GM19397 (cell line): ENCODE results near the gene NT5DC3.

Experiments
- ATAC-seq: cut with Tn5 transposase; IDR thresholded peaks from one replicate; pipeline ENCODE4 v1.9.1; 2021; ENCODE audit warnings: mild to moderate bottlenecking, moderate library complexity; ENCODE audit not compliant: unreplicated experiment

The NT5DC3 gene

GRCh38 chr12:103785243-103786031 is 55.6 kb downstream of the NT5DC3 start:
- ATAC-seq, result no peak

DNA sequence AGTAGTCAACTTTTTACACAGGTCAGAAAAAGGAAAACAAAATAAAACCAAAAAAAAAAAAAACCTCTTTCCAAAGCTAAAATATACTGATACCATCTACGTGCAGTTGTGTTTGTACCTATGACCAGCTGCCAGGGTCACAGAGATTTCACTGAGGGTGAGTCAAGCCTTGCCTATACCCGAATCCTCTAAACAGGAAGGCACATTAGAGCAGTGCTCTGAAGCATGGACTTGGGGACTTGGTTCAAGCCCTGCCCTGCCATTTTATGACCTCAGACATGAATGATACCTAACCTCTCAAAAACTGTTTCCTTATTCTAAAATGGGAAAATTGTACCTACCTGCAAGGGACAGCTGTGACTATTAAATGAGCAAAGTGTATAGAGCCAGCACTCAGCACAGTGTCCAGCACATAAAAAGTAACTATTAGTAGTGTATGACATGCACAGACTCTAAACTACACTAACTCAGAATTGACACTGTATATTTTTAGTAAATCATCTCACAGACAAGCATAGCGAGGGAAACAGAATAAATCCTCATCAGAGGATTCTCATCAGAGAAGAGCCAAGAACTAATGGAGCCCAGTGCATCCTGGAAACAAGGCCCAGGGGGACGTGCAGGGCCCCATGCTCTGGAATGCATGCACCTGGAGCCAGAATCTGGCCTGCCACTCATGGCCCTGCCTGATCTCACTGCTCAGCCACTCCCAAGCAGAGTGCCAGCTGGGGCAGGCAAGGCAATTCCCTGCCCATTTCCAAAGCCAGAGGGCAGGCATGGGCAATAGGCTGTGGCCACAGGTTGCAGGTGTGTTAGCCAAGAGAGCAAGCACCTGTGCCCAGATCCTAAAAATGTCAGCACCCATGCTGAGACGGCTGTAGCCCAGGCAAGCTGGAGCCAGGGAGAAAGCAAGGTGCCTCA is 57.0 kb downstream of the NT5DC3 start:
- no peak for ATAC-seq

DNA sequence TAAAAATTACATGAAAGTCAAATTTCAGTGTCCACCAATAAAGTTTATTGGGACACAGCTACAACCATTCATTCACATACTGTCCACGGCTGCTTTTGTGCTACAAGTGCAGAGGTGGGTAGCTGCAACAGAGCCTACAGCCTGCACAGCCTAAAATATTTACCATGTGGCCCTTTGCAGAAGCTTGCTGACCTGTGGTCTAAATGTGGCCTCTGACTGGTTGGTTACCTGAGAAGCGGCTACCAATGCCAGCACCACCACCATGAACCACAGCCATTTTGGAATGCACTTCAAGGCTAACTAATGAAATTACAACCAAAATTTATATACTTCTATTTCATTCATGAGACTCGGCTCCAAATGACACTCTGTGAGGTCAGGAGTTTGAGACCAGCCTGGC is 58.6 kb downstream of the NT5DC3 start:
- ATAC-seq, result no peak

GRCh38 chr12:103780992-103781391 is 60.0 kb downstream of the NT5DC3 start:
- no peak for ATAC-seq

- ATAC-seq, result no peak
Observed at GRCh38 chr12:103780093-103780440, 61.0 kb downstream of the NT5DC3 start.

DNA sequence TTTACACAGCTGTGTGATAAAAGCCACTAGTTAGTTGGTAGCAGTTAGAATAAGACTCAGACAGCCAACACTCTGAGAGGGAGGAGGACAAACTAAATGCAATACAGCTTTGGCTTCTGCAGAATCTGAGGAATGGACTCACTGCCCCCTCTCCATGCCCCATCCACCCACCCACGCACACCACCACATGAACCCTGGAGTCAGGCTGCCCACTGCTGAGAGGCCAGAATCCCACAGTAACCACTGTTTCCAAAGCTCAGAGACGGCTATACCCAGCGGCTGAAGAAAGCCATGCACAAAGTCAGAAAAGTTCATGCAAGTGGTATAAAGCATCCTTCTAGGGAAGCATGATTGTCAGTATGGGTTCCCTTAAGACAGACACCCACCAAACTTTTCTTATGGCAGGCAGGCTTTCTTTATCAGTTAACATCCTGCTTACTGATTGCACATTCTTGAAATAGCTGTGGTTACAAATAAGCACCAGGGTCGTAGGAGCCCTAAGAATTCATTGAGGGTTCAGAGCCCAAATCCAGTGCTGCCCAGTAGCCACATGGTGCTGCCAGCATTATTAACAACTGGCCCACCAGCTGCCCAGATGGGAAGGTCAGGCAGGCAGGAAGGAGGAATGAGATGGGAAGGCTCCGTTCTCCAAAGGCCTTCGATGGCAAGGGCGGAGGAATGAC is 61.5 kb downstream of the NT5DC3 start:
- ATAC-seq, result no peak

GRCh38 chr12:103778781-103779180 is 62.3 kb downstream of the NT5DC3 start:
- no peak for ATAC-seq

- no peak for ATAC-seq
Observed at GRCh38 chr12:103774977-103775560, 66.0 kb downstream of the NT5DC3 start.

DNA sequence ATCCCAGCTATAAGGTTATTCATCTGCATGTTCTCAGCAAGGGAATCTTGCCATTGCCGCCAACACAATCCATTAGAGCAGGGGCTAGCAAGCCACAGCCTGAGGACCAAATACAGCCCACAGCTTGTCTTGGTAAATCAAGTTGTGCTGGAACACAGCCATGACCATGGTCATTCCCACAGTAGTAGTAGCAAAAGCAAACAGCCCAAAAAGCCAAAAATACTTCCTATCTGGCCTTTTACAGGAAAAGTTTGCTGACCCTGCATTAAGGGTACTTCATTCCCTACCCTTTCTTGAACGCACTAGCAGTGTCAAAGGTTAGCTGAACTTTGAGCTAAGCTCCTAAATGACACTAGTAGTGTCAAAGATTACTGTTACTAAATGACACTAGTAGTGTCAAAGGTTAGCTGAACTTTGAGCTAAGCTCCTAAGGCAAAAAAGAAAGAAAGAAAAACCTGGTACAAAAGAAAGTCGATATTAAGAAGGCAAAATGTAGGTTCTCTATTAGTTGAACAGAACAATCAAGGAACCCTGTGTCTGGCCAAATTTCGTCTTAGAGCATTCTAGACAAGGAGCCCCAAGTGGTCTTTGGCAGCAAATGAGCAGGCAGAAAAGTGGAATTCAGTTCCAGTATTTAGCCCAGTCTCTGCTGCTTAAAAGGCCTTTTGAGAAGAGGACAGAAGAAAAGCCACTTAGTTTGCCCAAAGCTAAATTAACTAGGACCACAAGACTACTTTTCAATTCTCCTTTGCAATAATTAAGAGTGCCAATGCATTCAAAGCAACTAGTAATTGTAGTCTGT is 67.7 kb downstream of the NT5DC3 start:
- ATAC-seq, result no peak

- ATAC-seq, result no peak
Observed at GRCh38 chr12:103772367-103773108, 68.5 kb downstream of the NT5DC3 start.

DNA sequence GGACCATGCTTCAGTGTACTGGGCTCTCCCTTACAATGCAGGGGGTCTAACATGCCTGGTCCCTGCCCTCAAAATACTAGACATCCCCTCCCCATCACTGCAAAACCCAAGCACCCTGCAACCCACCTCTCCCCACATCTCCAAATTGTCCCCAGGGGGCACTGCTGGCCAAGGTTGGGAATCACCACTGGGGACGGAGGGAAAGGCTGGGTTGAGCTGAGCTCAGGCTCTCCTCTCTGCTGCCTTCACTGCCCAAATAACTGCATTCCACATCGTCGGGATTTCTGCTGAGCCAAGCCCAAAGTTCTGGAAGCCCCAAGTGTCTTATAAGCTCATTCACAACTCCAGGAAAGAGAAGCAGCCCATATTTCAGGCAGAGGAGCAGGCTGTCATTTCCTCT is 69.6 kb downstream of the NT5DC3 start:
- ATAC-seq, result no peak

GRCh38 chr12:103769240-103769945 is 71.6 kb downstream of the NT5DC3 start:
- ATAC-seq, result no peak

GRCh38 chr12:103768467-103769123 is 72.4 kb downstream of the NT5DC3 start:
- ATAC-seq, result no peak

- no peak for ATAC-seq
Observed at GRCh38 chr12:103766028-103766427, 75.0 kb downstream of the NT5DC3 start.

DNA sequence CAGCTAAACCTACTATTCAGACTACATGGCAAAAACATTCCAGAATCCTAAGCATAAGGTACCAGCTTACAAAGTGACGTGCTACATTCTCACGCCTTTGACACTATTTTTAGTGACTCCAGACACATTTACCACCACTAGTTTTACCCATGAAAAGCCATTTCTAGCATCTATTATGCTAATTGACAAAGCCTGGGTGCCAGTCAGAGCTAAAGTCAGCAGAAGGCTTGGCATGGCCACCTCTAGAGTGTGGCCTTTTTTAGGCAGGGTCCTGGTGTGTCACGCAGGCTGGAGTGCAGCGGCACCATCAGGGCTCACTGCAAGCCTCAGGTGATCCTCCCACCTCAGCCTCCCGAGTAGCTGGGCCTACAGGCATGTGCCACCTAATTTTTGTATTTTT is 75.7 kb downstream of the NT5DC3 start:
- ATAC-seq, result no peak

DNA sequence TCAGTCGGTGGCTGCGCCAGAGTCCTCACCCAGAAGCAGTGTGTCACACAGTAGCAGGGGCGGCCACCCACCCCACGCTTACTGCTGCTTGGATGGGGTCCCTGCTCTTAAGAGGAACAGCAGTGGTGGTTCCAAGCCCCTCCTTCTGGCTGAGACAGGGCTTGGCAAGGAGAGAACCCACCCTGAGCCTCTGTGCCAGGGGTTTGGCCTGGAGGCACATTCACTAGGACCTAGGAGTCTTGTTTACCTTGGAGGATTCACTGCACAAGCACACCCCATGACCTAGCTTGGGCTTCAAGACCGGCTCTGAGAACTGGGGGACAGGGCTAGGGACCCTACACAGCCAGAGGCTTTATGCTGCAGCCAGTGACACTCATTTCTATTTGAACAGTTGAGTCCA is 78.6 kb downstream of the NT5DC3 start:
- no peak for ATAC-seq

DNA sequence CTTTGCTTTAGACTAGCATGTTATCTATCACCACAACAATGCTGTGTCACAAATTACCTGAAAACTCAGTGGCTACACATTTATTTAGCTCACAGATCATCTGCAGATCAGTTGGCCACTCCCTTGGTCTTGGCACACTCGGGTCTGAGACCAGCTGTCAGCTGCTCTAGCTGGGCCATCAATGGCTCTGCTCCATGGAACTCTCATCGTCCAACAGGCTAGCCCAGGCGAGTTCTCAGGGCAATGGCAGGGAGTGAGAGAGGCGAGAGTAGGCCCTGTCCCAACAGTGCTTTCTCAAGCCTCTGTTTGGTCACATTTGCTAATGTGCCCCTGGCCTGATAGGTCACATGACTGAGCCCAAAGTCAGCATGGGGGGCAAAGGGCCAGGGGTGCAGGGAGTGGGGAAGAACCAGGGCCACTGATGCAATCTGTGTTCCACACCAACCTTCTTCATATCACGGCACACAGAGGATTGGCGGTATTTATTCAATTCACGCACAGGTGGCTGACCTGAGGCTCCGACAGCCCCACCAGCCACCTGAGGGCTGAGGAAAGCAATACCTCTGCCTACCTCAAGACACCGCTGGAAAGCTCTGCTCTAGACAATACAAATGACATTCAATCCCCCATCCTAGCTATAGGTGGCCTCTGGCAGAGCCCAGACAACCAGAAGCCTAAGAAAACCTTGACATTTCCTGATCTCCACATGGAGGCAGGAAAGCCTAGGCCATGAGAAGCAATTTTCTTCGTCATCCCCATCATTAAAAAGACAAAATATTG is 82.5 kb downstream of the NT5DC3 start:
- ATAC-seq, result no peak

GRCh38 chr12:103757248-103757647 is 83.8 kb downstream of the NT5DC3 start:
- ATAC-seq, result no peak
